GDM1 (cell line): ENCODE results near the gene CARD11.
"Not testable (repeated sequence)": the region's sequence is repeated elsewhere in the genome, so short reads cannot be mapped to it uniquely, and the experiment has no call there.

Experiments used
- DNase-seq: peaks from one replicate; lab custom pipeline; 2025; lab: John Stamatoyannopoulos, UW

CARD11 gene

DNA sequence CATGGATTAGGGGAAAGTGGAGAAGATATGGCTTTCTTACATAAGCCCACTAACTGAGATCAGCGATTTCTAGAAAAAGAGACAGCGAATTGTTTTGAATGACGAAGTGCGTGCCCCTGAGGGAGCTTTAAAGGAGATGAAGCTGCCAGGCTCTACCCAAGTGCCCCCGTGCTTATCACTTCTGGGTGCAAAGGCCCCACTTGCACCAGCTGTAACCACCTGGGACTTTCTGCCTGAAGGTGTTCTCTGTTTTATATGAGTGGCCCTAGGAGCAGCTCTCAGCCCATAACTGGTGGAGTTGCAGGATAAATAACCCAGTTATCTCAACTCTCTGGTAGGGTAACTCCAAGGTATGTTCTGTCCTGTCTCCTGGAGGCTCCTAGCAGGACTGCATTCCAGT lies 20.4 kb upstream of the CARD11 start:
- DNase-seq = no peak

- no peak for DNase-seq
Measured at GRCh38 chr7:3063016-3063753, 19.5 kb upstream of the CARD11 start.

DNA sequence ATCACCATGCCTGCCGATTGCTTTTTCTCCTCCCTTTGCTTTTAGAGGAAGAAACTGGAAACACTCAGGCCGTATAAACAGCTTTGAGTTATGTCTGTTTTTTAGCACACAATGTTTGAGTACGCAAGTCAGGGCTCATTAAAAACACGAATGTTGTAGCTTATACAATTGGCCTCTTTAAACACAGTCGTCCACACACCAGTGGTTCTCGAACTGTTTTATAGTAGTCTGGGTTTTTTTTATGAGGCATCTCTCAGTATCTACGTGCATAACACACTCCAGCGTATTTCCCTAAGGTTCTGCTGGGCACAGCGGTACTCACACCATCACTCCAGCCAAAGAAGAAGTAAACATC lies 13.4 kb upstream of the CARD11 start:
- no peak for DNase-seq

GRCh38 chr7:3056234-3057065 lies 12.8 kb upstream of the CARD11 start:
- no peak for DNase-seq

- DNase-seq = no peak
Measured at GRCh38 chr7:3055626-3056025, 12.0 kb upstream of the CARD11 start.

DNA sequence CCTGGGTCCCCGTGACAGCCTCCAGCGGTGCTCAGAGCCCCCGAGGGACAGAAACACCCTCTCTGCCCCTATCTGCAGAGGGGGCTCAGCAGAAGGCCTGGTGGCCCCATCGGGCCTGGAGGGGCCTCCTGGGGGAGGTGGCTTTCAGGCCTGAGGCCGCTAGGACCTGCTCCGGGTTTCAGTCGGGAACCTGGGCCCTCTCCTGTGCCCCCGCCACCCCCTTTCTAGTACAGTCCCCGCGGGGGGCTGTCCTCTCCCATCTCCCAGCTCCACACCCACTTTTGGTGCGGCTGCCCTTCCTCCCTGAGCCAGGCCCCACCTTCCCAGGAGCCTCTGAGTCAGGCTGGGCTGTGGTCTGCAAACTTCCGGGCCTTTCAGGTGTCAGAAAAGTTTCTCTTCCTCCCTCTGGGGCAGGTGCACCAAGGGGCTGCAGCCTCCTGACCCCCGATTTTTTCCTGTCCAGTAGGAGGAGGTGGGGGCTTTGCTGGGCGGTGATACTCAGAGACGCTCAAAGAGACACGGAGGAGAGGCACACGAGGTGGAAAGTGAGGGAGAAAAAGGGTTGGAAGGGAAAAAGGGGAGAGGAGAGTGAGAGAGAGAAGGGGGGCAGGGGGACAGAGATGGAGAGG lies 692 bp downstream of the CARD11 start:
- DNase-seq = no peak

GRCh38 chr7:3041986-3042675 lies 1.5 kb downstream of the CARD11 start:
- DNase-seq = no peak

- DNase-seq = no peak
Measured at GRCh38 chr7:3039787-3040186, 3.9 kb downstream of the CARD11 start.

- DNase-seq = not testable (repeated sequence)
Measured at GRCh38 chr7:3038011-3038410, 5.7 kb downstream of the CARD11 start.

- DNase-seq = no peak
Measured at GRCh38 chr7:3037259-3037658, 6.4 kb downstream of the CARD11 start.

DNA sequence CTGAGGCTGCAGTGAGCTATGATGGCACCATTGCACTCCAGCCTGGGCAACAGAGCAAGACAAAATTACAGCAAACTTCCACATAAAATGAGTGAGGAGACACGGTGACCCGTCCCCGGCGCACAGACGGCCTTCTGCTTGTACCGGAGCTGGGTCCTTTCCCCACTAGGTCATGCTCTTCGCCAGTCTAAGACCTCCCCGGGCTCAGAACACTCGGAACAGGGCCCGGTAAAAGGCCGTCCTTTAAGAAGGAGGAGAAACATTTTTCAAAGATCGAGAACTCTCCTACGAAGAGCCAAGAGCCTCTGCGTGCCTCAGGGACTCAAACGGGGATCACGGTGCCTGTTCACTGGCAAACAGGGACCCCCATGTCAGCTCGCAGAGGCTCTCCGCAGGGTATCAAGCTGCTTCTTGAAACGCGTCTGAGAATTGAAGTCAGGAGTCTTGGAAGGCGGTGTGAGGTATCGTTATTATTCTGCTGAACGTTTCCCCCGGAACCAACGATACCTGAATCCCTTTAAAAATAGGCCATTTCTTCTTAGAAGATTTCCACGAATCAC lies 9.0 kb downstream of the CARD11 start:
- DNase-seq = no peak

- DNase-seq = peak; percentile 33
Measured at GRCh38 chr7:3033581-3033980, 10.1 kb downstream of the CARD11 start.

DNA sequence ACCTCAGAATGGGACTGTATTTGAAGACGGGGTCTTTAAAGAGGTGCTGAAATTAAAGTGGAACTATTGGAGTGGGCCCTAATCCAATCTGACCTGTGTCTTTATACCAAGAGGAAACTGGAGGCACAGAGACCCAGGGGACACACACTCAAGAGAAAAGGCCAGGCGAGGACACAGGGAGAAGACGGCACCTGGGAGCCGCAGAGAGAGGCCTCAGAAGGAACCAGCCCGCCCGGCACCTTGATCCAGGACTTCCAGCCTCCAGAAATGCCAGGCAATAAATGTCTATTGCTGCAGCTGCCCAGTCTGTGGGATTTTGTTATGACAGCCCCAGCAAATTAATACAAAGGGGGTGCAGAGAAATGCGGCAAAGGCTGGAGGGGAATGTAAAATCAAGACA lies 10.5 kb downstream of the CARD11 start:
- no peak for DNase-seq

DNA sequence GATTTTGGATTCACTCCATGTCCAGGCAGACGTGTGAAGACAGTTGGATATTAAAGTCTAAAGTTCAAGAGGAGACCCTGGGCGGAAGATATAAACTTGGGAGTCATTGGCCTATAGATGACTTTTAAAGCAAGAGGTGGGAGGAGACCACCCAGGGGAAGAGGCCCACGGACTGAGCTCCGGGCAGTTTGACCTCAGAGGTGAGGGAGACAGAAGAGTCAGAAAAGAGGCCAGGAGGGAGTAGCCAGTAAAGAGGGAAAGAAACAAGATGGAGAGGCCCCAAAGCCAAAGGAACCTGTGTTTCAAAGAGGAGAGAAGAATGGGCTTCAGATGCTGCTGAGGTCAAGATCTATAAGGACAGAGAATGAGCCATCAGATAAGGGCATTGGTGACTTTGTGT lies 11.4 kb downstream of the CARD11 start:
- no peak for DNase-seq

DNA sequence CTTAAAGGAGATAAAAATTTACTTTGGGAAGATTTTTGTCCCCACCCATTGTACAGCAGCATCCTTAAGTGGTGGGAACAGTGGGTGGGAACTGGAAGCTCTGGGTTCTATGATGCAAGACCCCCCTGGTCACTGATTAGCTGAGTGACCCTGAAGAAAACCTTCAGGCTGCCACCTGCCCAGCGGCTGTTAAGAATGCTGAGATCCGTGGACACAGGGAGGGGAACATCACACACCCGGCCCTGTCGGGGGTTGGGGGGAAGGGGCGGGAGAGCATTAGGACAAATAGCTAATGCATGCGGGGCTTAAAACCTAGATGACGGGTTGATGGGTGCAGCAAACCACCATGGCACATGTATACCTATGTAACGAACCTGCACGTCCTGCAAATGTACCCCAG lies 14.5 kb downstream of the CARD11 start:
- DNase-seq = no peak

- DNase-seq = no peak
Measured at GRCh38 chr7:3028758-3029093, 14.9 kb downstream of the CARD11 start.

GRCh38 chr7:3028071-3028757 lies 15.5 kb downstream of the CARD11 start:
- DNase-seq = no peak

DNA sequence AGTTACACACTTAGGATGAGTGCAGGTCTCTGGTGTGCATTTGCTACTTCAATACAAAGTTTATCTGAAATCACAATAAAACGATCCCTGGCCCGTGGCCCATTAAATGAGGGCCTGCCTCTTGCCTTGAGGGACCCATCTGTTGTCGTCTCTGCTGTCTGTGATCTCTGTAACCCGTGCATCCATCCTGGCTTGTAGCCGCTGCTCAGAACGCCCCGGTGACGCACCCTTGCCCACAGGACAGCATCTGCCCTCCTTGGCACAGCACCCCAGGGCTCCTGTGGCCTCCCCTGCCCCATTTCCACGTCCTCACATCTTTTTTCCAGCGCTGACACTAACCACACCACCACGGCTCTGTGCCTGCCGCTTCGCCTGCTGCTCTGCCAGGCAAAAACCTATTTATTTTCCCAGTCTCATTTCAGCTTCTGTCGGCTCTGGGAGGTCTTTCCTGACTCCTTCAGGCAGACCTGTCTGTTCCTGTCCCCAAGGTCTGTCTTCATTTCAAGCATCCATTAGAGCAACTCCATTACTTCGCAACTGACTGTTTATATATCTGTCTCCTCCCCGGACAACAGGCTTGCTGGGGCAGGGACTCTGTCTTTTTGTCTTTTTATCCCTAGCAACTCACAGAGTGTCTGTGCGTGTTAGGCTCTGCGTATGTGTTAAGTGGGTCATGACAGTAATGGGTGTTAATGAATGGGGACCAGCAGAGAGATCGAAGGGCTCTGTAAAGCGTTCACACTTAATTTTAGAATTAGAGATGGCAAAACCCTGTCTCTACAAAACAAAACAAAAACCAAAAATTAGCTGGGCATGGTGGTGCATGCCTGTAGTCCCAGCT lies 16.4 kb downstream of the CARD11 start:
- no peak for DNase-seq

DNA sequence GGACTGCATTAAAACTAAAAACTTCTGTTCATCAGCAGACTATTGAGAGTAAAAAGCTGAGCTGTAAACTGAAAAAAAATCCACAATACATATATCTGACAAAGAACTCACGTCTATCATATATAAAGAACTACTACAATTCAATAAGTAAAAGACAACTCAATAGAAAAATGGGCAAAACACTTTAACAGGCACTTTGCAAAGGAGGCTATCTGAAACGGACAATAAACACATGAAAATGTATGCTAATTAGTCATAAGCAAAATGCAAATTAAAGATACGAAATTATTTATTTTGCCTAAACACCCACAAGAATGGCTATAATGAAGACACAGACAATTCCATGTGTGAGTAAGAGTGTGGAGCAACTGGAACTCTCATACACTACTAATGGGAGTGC lies 18.1 kb downstream of the CARD11 start:
- DNase-seq = no peak

GRCh38 chr7:3021825-3022224 lies 21.8 kb downstream of the CARD11 start:
- DNase-seq = no peak

- not testable (repeated sequence) for DNase-seq
Measured at GRCh38 chr7:3021224-3021623, 22.4 kb downstream of the CARD11 start.
